ENCODE results near the gene HRH2.
A peak's percentile ranks its signal among the peaks of the same experiment; 100 is the strongest.

Gene HRH2

DNA sequence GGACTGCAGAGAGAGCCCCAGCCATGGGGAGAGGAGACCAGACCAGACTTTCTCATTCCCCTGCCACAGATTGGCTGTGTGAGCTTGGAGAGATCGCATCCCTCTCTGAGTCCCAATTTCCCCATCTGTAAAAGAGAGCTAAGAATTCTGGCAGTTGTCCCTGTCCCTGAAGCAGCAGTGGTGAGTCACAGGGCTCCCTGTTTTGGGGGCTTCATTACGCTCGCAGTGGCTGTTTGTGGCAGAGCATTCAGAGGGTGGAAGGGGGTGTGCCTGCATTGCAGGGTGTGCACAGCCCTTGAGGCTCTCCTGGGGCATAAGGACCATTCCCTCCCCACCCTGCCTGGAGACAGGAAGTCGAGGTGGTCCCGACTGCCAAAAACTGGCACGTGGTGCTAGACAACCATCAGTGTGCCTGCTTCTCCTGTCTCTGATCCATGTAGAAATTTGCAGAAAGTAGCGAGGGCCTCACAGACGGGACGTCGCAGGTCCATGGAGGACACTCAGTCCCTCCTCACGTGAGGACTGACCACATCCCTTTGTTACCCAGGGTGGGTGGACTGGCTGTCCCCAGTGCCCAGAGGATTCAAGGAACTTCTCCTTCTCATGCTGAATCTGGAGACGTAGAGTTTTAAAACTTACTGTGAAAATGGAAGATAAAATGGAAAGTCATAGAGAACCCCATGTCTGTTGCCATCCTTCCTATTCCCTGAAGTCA is 35.3 kb downstream of the HRH2 start:
- TF ChIP-seq, protein P1, sequence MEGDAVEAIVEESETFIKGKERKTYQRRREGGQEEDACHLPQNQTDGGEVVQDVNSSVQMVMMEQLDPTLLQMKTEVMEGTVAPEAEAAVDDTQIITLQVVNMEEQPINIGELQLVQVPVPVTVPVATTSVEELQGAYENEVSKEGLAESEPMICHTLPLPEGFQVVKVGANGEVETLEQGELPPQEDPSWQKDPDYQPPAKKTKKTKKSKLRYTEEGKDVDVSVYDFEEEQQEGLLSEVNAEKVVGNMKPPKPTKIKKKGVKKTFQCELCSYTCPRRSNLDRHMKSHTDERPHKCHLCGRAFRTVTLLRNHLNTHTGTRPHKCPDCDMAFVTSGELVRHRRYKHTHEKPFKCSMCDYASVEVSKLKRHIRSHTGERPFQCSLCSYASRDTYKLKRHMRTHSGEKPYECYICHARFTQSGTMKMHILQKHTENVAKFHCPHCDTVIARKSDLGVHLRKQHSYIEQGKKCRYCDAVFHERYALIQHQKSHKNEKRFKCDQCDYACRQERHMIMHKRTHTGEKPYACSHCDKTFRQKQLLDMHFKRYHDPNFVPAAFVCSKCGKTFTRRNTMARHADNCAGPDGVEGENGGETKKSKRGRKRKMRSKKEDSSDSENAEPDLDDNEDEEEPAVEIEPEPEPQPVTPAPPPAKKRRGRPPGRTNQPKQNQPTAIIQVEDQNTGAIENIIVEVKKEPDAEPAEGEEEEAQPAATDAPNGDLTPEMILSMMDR (conservative IDR thresholded peaks at IDR 0.05), result no peak
- no peak overlapping the region for H3K27ac ChIP-seq

DNA sequence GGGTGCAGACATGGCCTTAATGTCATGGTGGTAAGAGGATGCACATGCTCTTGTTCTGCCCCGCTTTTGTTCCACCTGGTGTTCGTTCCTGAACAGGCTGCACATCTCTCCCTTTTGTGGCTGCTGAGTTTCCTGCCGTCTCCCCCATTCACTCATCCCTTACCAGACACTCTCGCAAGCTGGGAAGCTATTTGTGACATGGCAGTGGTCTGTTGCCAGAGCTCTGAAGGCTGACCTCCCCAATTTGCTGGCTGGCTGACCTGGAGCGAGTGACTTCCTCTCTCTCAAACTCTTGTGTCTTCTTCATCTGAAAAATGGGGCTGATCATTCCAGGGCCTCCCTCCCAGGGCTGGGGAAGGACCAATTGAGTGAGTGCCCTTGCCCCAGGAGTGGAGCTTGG is 35.9 kb downstream of the HRH2 start:
- no peak overlapping the region for H3K27ac ChIP-seq
- TF ChIP-seq, protein P1 (conservative IDR thresholded peaks at IDR 0.05), result no peak

DNA sequence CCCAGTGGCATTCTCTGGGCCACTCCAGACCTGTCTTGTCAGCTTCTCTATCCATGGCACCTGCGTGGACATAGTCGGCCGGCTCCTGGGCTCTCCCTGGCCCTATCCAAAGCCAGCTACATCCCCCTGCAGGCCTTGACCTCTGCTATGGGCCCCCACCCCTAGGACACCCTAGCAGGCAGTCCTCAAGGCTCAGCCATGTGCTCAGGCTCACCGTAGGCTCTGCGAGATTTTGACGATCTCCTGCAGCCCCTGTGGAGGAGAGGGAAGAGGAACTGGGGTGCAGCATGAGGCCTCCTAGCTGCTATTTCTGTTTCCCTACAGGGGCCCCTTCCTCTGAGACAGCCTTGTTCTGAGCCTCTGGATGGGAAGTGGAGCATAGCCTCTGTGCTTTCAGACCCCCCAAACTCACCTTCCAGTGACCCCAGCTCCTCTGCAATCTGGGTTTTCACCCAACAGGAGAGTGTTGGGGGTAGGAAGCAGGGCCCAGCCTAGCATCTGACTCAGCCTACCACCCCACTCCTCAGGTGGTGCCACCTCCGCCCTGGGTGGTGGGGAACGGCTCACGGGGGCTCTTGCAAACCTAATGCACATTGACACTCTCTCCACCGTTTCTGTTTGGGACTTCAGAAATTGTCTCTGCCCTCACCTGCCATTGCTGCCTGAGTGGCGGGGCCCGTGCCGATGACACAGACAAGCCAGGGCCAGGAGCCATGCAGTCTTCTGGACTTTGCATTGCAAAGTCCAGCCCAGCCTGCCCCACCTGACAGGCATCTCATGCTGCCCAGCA is 36.7 kb downstream of the HRH2 start:
- TF ChIP-seq, protein P1 (conservative IDR thresholded peaks at IDR 0.05), result no peak
- no peak overlapping the region for H3K27ac ChIP-seq

DNA sequence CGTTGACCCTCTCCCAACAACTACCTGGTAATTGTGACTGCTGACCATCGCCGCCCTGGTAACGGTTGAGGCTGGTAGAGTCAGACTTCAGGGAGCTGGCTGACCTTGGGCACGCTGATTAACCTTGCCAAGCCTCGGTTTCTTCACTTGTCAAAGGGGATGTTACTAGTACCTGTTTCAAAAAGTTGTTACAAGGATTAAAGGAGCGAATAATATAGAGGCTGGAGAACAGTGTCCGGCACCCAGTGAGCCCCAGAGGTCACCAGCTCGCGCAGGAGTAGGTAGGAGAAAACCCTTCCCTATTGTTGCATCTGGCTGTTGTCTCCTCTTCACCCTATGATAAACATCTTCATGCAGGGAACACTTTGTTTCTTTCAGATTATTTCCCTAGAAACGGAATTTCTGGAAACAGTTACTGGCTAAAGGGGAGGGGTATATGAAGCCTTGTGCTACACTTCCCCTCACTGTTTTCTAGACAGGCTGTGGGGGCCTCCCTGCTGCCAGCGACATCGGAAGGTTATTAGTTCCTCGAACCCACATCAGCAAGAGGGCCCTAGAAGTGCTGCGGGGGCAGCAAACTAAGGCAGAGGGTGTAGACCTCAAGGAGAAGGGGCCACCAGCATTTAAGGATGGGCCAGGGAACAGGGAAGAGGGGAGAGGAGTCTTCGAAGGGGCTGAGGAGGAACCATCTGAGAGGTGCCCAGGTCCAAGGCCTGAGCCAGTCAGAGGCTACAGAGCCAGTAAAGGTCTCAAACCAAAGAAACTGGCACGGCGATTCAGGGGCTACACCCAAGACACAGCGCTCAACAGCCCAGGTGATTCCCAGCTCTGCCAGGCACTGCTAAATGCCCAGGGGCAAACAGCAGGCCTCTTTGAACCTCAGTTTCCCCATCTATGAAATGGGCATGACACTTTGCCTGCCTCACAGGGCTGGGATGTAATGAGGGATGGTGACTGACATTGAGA is 37.6 kb downstream of the HRH2 start:
- no peak overlapping the region for H3K27ac ChIP-seq
- TF ChIP-seq, protein P1 (conservative IDR thresholded peaks at IDR 0.05), result no peak

DNA sequence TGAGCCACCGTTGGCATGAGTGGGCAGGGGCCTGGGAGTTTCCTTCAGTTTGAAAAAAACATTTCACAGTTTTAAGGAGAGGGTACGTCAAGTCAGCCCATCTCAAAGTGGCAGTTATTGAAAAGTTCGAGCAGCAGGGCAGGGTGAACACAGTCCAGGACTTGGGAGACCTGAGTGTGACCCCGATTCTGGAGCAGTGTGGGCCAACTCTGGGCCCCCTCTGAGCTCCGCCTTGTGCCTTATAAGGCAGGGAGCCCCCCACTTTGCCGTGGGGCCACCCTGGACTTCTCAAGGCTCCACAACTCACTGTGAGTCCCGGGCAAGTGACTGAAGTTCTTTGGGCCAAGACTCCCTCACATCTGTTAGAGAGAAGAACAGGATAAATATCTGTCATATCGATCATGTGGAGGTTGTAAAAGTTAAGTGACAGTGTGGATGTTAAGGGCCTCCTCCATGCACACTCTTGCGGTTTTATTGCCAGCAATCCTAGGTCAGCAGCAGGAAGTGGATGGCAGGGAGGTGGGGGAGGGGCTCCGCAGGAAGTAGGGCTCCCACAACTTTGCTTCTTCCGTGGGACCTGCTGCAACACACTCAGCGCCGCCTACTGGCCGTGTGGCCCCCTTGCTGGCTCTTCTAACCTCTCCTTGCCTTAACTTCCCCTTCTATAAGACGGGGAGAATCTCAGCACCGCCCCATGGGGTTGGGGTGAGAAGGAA is 38.4 kb downstream of the HRH2 start:
- TF ChIP-seq, protein P1 (conservative IDR thresholded peaks at IDR 0.05), result peak; percentile 77
- H3K27ac ChIP-seq, result 0 out of 2 replicates have a peak overlapping the region, but pooled peaks have one; percentile 13

DNA sequence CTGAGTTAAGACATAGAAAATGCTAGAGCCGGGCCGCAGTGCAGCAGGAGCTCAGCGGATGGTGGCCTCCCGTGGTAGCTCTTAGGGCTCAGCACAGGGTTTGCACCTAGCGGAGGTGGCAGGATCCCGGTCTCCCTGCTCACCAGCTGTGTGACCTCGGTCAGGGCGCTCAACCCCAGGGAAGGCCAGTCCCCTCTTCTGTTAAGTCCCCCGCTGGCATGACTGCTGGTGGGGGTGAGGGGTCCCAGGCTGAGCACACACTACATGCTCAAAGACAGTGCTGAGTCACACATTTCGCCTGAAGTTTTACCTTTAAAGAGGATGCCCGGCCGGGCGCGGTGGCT is 39.0 kb downstream of the HRH2 start:
- H3K27ac ChIP-seq, result no peak overlapping the region
- TF ChIP-seq, protein P1 (conservative IDR thresholded peaks at IDR 0.05), result peak; percentile 40
